DOHH2 (cell line): ENCODE measurements around the gene OR52E6.

ENCODE experiments used
- EZH2phosphoT487 ChIP-seq: fragments of 200-600 bp; sonication (generic); IDR thresholded peaks from 2 replicates; pipeline ENCODE4 v1.6.1; 2017; ENCODE audit warnings: borderline replicate concordance, mild to moderate bottlenecking, antibody characterized with exemption, low read length, moderate library complexity, mixed read lengths
- TF ChIP-seq, protein P1 (sequence below): fragments of 200-600 bp; sonication (generic); IDR thresholded peaks from one replicate; pipeline ENCODE4 v1.5.1; 2014; ENCODE audit warnings: antibody characterized with exemption, mild to moderate bottlenecking, low read depth, low read length; ENCODE audit not compliant: poor library complexity, severe bottlenecking

DNA sequence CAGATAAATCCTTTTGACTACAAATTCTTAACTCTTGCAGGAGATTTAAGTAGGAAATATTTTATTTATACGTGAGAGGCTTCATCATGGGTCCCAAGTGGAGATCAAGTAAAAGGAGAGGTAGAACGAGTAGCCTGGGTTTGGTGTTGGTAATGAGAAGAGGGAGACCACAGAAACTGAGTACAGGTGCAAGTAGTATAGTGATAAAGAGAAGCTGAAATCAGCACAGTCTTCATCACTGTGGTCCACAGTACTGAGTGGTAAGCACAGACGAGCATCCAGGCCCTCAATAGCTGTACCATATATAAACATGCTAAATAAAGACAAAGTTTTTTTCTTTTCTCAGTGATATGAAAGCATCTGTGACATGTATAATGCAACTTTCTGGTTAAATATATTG, 45.5 kb upstream of the OR52E6 start:
- no peak for TF ChIP-seq EZH2phosphoT487
- TF ChIP-seq, protein P1, sequence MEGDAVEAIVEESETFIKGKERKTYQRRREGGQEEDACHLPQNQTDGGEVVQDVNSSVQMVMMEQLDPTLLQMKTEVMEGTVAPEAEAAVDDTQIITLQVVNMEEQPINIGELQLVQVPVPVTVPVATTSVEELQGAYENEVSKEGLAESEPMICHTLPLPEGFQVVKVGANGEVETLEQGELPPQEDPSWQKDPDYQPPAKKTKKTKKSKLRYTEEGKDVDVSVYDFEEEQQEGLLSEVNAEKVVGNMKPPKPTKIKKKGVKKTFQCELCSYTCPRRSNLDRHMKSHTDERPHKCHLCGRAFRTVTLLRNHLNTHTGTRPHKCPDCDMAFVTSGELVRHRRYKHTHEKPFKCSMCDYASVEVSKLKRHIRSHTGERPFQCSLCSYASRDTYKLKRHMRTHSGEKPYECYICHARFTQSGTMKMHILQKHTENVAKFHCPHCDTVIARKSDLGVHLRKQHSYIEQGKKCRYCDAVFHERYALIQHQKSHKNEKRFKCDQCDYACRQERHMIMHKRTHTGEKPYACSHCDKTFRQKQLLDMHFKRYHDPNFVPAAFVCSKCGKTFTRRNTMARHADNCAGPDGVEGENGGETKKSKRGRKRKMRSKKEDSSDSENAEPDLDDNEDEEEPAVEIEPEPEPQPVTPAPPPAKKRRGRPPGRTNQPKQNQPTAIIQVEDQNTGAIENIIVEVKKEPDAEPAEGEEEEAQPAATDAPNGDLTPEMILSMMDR, result no peak
